ENCODE data around the gene MKRN2OS.

- no peak for TF ChIP-seq CTCF (IDR thresholded peaks at IDR 0.05 in 2 of 3, conservative IDR thresholded peaks at IDR 0.05 in 1 of 3; ENCODE audit: borderline replicate concordance in 1 of 3, insufficient read depth in 1 of 3, low read depth in 2 of 3, low read length in 2 of 3)
- no peak for TF ChIP-seq CBX3 (IDR thresholded peaks at IDR 0.05; ENCODE audit: low read depth)
- no peak for TF ChIP-seq POLR2A (IDR thresholded peaks at IDR 0.05; ENCODE audit: borderline replicate concordance, extremely low read depth, insufficient read depth, insufficient read length)
- TF ChIP-seq ATF3 (IDR thresholded peaks at IDR 0.05) = no peak
- TF ChIP-seq YY1 (IDR thresholded peaks at IDR 0.05; ENCODE audit: extremely low read depth, insufficient replicate concordance, low read depth, low read length) = no peak
- TF ChIP-seq CEBPB (IDR thresholded peaks at IDR 0.05; ENCODE audit: low read depth) = no peak
- TF ChIP-seq REST (IDR thresholded peaks at IDR 0.05; ENCODE audit: low read depth) = no peak
- TF ChIP-seq POLR2AphosphoS5 (IDR thresholded peaks at IDR 0.05; ENCODE audit: low read depth, low read length) = no peak
- no peak for TF ChIP-seq EZH2 (IDR thresholded peaks at IDR 0.05)
- TF ChIP-seq ZNF274 (IDR thresholded peaks at IDR 0.05; ENCODE audit: low read depth, low read length) = no peak
- TF ChIP-seq SIN3A (IDR thresholded peaks at IDR 0.05; ENCODE audit: low read depth) = no peak
- TF ChIP-seq EGR1 (IDR thresholded peaks at IDR 0.05; ENCODE audit: low read depth) = no peak
- no peak for TF ChIP-seq EZH2phosphoT487 (IDR thresholded peaks at IDR 0.05; ENCODE audit: borderline replicate concordance)
- no peak for TF ChIP-seq RAD21 (IDR thresholded peaks at IDR 0.05; ENCODE audit: low read depth)
These were observed 17.5 kb downstream of the MKRN2OS start for GRCh38 chr3:12527757-12528143.
